Neuronal stem cell (in vitro differentiated cells): ENCODE measurements around the gene TTC4.
A peak's percentile ranks its signal among the peaks of the same experiment; 100 is the strongest.

Experiments
- DNase-seq: peaks from one replicate; pipeline ENCODE4 v3.0.0-alpha.2; 2013; ENCODE audit warnings: low spot score
- H2AFZ ChIP-seq: one replicate; pipeline ENCODE4 v1.6.1; 2013; ENCODE audit warnings: mild to moderate bottlenecking, low read length, inconsistent platforms
- H2AK5ac ChIP-seq: 2 replicates; pipeline ENCODE4 v1.6.1; 2013; ENCODE audit warnings: low read depth, mild to moderate bottlenecking, inconsistent platforms, low read length, moderate library complexity, mixed read lengths
- H2BK120ac ChIP-seq: 2 replicates; pipeline ENCODE4 v1.6.1; 2013; ENCODE audit warnings: low read depth, mild to moderate bottlenecking, inconsistent platforms, low read length, moderate library complexity, mixed read lengths
- H2BK12ac ChIP-seq: one replicate; pipeline ENCODE4 v1.6.1; 2013; ENCODE audit warnings: low read length, inconsistent platforms
- H2BK15ac ChIP-seq: 2 replicates; pipeline ENCODE4 v1.6.1; 2013; ENCODE audit warnings: mild to moderate bottlenecking, low read length, inconsistent platforms, mixed read lengths
- H2BK5ac ChIP-seq: one replicate; pipeline ENCODE4 v1.6.1; 2013; ENCODE audit warnings: inconsistent platforms, mild to moderate bottlenecking, low read length, moderate library complexity
- H3K14ac ChIP-seq: one replicate; pipeline ENCODE4 v1.6.1; 2013; ENCODE audit warnings: low read length, inconsistent platforms
- H3K18ac ChIP-seq: 2 replicates; pipeline ENCODE4 v1.6.1; 2013; ENCODE audit warnings: low read length, inconsistent platforms
- H3K23ac ChIP-seq: 2 replicates; pipeline ENCODE4 v1.6.1; 2013; ENCODE audit warnings: low read depth, mild to moderate bottlenecking, mixed read lengths, low read length, inconsistent platforms; ENCODE audit not compliant: poor library complexity
- H3K27ac ChIP-seq: replicated peaks from 3 replicates; pipeline ENCODE4 v1.5.1; 2013; ENCODE audit warnings: low read length, inconsistent platforms
- H3K27me3 ChIP-seq, 3 experiments: 2 replicates each; pipeline ENCODE4 v1.6.1; 2013; ENCODE audit warnings: low read length in 3 of 3, mild to moderate bottlenecking in 2 of 3, inconsistent platforms in 1 of 3, low read depth in 1 of 3, mixed read lengths in 1 of 3, moderate library complexity in 1 of 3; ENCODE audit not compliant: control insufficient read depth in 3 of 3, insufficient read depth in 3 of 3
- H3K36me3 ChIP-seq, 2 donors: replicated peaks in 1 of 2; 2 replicates each; pipeline ENCODE4 v1.6.1; 2013; ENCODE audit warnings: low read length in 2 of 2; ENCODE audit not compliant: control insufficient read depth in 2 of 2, insufficient read depth in 2 of 2
- H3K4ac ChIP-seq: 2 replicates; pipeline ENCODE4 v1.6.1; 2013; ENCODE audit warnings: inconsistent platforms, mild to moderate bottlenecking, low read length, moderate library complexity
- H3K4me1 ChIP-seq, 2 donors: 1 replicate in 1 of 2; 2 replicates in 1 of 2; pipeline ENCODE4 v1.6.1; 2013; ENCODE audit warnings: low read length in 2 of 2, low read depth in 1 of 2; ENCODE audit not compliant: control insufficient read depth in 2 of 2, insufficient read depth in 1 of 2
- H3K4me2 ChIP-seq: one replicate; pipeline ENCODE4 v1.6.1; 2013; ENCODE audit warnings: mild to moderate bottlenecking, low read length, inconsistent platforms; ENCODE audit not compliant: insufficient read depth, poor library complexity, severe bottlenecking
- H3K4me3 ChIP-seq, 2 donors: 2 replicates each; pipeline ENCODE4 v1.5.1; 2013; ENCODE audit warnings: low read length in 2 of 2, mild to moderate bottlenecking in 2 of 2, inconsistent platforms in 1 of 2, moderate library complexity in 1 of 2
- H3K79me1 ChIP-seq: one replicate; pipeline ENCODE4 v1.6.1; 2013; ENCODE audit warnings: low read depth, mild to moderate bottlenecking, inconsistent platforms, low read length, moderate library complexity
- H3K9ac ChIP-seq: one replicate; pipeline ENCODE4 v1.6.1; 2013; ENCODE audit warnings: mild to moderate bottlenecking, low read depth, low read length, inconsistent platforms; ENCODE audit not compliant: poor library complexity
- H3K9me3 ChIP-seq, 2 donors: replicated peaks in 1 of 2; 2 replicates each; pipeline versions ENCODE3 to v1.6.1; 2013; ENCODE audit warnings: low read length in 2 of 2, mild to moderate bottlenecking in 2 of 2, inconsistent platforms in 1 of 2, low read depth in 1 of 2, mixed read lengths in 1 of 2, moderate library complexity in 1 of 2; ENCODE audit not compliant: control insufficient read depth in 2 of 2, insufficient read depth in 1 of 2
- H4K8ac ChIP-seq: one replicate; pipeline ENCODE4 v1.6.1; 2013; ENCODE audit warnings: low read depth, mild to moderate bottlenecking, inconsistent platforms, low read length, moderate library complexity
- H4K91ac ChIP-seq: one replicate; pipeline ENCODE4 v1.6.1; 2013; ENCODE audit warnings: low read length, low read depth, mild to moderate bottlenecking, inconsistent platforms; ENCODE audit not compliant: poor library complexity
- WGBS, 2 donors: extraction: QIAGEN DNeasy Blood & Tissue Kit; methylation state at CpG; one replicate each; pipeline ENCODE4 v1.1.7; 2013; ENCODE audit warnings: missing lambda C conversion rate in 2 of 2, mixed read lengths in 1 of 2; ENCODE audit not compliant: insufficient read length in 2 of 2, insufficient replicate concordance in 1 of 2; ENCODE audit errors: extremely low coverage in 2 of 2; 5-methylcytosine and 5-hydroxymethylcytosine counted together

TTC4 gene

GRCh38 chr1:54764922-54765561 lies 49.4 kb downstream of the TTC4 start:
- Histone ChIP-seq H3K4me2 (peak overlapping the region; percentile 29), H3K27ac (no peak overlapping the region), H2BK5ac (no peak overlapping the region), H2AFZ (peak overlapping the region; percentile 72), H4K8ac (no peak overlapping the region), H3K23ac (no peak overlapping the region), H4K91ac (no peak overlapping the region), H3K9ac (no peak overlapping the region), H3K4me1 (peaks cover 1 to 2% of the 10 kb centered on the region in 2 donors), H3K9me3 (no peaks in the 10 kb centered on the region), H3K4me3 (peak overlapping the region; percentile 41 to 82), H2AK5ac (no peak overlapping the region), H2BK120ac (no peak overlapping the region), H2BK12ac (no peak overlapping the region), H3K4ac (no peak overlapping the region), H3K14ac (no peak overlapping the region), H3K27me3 (peaks cover 0 to 4% (median 0%) of the 10 kb centered on the region in 3 experiments), H3K18ac (no peak overlapping the region), H2BK15ac (no peak overlapping the region), H3K36me3 (no peaks in the 10 kb centered on the region), H3K79me1 (peaks cover 2% of the 10 kb centered on the region)
- no CpG with 5 or more reads among the region's 13 CpGs for WGBS, 2 donors
- no peak for DNase-seq

- no CpG with 5 or more reads among the region's 4 CpGs for WGBS, 2 donors
These were observed 51.1 kb downstream of the TTC4 start for GRCh38 chr1:54766726-54767125.

GRCh38 chr1:54767526-54767925 lies 51.9 kb downstream of the TTC4 start:
- no peak overlapping the region for H4K91ac ChIP-seq
- H3K79me1 ChIP-seq = no peaks in the 10 kb centered on the region
- no peaks in the 10 kb centered on the region for H3K36me3 ChIP-seq
- no peak for DNase-seq
- H2AFZ ChIP-seq = no peak overlapping the region
- no peak overlapping the region for H3K9ac ChIP-seq
- no peak overlapping the region for H2BK12ac ChIP-seq
- H2BK5ac ChIP-seq = no peak overlapping the region
- no peak overlapping the region for H3K23ac ChIP-seq
- H3K4me1 ChIP-seq = peaks cover 1 to 2% of the 10 kb centered on the region in 2 donors
- H3K9me3 ChIP-seq = no peaks in the 10 kb centered on the region
- no peak overlapping the region for H2AK5ac ChIP-seq
- WGBS, 2 donors = no CpG with 5 or more reads among the region's 6 CpGs
- no peak overlapping the region for H3K4ac ChIP-seq
- H4K8ac ChIP-seq = no peak overlapping the region
- H3K27me3 ChIP-seq = peaks cover 0 to 4% (median 0%) of the 10 kb centered on the region in 3 experiments
- no peak overlapping the region for H3K18ac ChIP-seq
- no peak overlapping the region for H2BK120ac ChIP-seq
- no peak overlapping the region for H3K4me3 ChIP-seq
- no peak overlapping the region for H3K4me2 ChIP-seq
- H2BK15ac ChIP-seq = no peak overlapping the region
- no peak overlapping the region for H3K14ac ChIP-seq
- no peak overlapping the region for H3K27ac ChIP-seq

More at GRCh38 chr1:54766726-54767125, 51.1 kb downstream of the TTC4 start:
- H3K9ac ChIP-seq = no peak overlapping the region
- no peak overlapping the region for H2BK15ac ChIP-seq
- H3K9me3 ChIP-seq = no peaks in the 10 kb centered on the region
- peak overlapping the region; percentile 67 for H2AFZ ChIP-seq
- H4K91ac ChIP-seq = no peak overlapping the region
- H2BK12ac ChIP-seq = no peak overlapping the region
- no peak overlapping the region for H2BK5ac ChIP-seq
- no peak overlapping the region for H3K4me3 ChIP-seq
- H4K8ac ChIP-seq = no peak overlapping the region
- H3K27me3 ChIP-seq = peaks cover 0 to 4% (median 0%) of the 10 kb centered on the region in 3 experiments
- H3K36me3 ChIP-seq = no peaks in the 10 kb centered on the region
- no peak overlapping the region for H3K27ac ChIP-seq
- H3K4ac ChIP-seq = no peak overlapping the region
- no peak overlapping the region for H3K23ac ChIP-seq
- H3K14ac ChIP-seq = no peak overlapping the region
- no peak for DNase-seq
- no peak overlapping the region for H2AK5ac ChIP-seq
- H3K79me1 ChIP-seq = no peaks in the 10 kb centered on the region
- no peak overlapping the region for H3K4me2 ChIP-seq
- no peak overlapping the region for H3K18ac ChIP-seq
- H2BK120ac ChIP-seq = no peak overlapping the region
- peaks cover 1 to 2% of the 10 kb centered on the region in 2 donors for H3K4me1 ChIP-seq

DNA sequence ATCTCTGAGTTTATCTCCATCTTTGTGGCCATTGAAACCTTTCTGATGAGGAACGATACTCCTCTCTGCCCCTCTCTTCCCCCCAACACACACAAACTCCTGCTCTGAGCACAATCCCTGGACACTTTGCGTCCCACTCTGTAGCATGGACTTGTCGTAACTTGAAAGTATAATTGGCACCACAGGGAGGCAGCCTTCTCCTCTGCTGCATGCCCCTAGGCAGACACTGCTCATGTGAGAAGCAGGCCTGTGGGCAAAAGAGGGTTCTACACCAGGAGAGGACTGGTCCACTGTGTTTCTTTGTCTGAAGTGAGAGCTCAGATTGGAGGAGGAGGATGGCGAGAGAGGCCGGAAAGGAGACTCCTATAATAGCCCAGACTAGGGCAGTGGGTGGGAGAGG lies 52.4 kb downstream of the TTC4 start:
- H3K4me2 ChIP-seq = no peak overlapping the region

More for the DNA sequence above, 52.4 kb downstream of the TTC4 start:
- H2BK12ac ChIP-seq = no peak overlapping the region
- no peak overlapping the region for H2BK15ac ChIP-seq
- H3K4me3 ChIP-seq = no peak overlapping the region
- H2BK120ac ChIP-seq = no peak overlapping the region
- DNase-seq = no peak
- H3K27me3 ChIP-seq = peaks cover 0 to 4% (median 0%) of the 10 kb centered on the region in 3 experiments
- no peak overlapping the region for H3K14ac ChIP-seq
- no peak overlapping the region for H2AFZ ChIP-seq
- H3K4ac ChIP-seq = no peak overlapping the region
- H3K23ac ChIP-seq = no peak overlapping the region
- no CpG with 5 or more reads among the region's 5 CpGs for WGBS, 2 donors
- H2BK5ac ChIP-seq = no peak overlapping the region
- no peak overlapping the region for H4K8ac ChIP-seq
- no peak overlapping the region for H3K18ac ChIP-seq
- no peak overlapping the region for H3K27ac ChIP-seq
- no peaks in the 10 kb centered on the region for H3K79me1 ChIP-seq
- H3K9me3 ChIP-seq = no peaks in the 10 kb centered on the region
- no peak overlapping the region for H4K91ac ChIP-seq
- H2AK5ac ChIP-seq = no peak overlapping the region
- no peak overlapping the region for H3K9ac ChIP-seq
- no peaks in the 10 kb centered on the region for H3K36me3 ChIP-seq
- peaks cover 1 to 2% of the 10 kb centered on the region in 2 donors for H3K4me1 ChIP-seq
